ENCODE data around the gene SEC14L3. TPM values are rescaled to one million over a fixed set of nuclear protein-coding genes. Genes with fewer than 3 reads are reported as not detected.
A peak's percentile ranks its signal among the peaks of the same experiment; 100 is the strongest.

The SEC14L3 gene
- total and polyA plus RNA-seq, 2 of the 4 experiments (the other 2 are of a cell fraction) = not detected

- Histone ChIP-seq H2BK5ac (ENCODE audit: low read depth, low read length, poor library complexity, severe bottlenecking) (peak overlapping the region; percentile 69), H2AFZ (replicated peaks; ENCODE audit: low read length, poor library complexity) (peak overlapping the region; percentile 96), H4K20me1 (ENCODE audit: insufficient read depth, low read length) (no peaks in the 10 kb centered on the region), H3K4me1 (ENCODE audit: control insufficient read depth, insufficient read depth, low read length) (peaks cover 24% of the 10 kb centered on the region), H3K9me3 (ENCODE audit: control insufficient read depth, insufficient read depth, low read length) (no peaks in the 10 kb centered on the region), H3K9ac (ENCODE audit: low read depth, low read length) (peak overlapping the region; percentile 94; the same call in 1 of the 2 replicates), H4K91ac (ENCODE audit: insufficient read depth, low read depth, low read length) (peak overlapping the region; percentile 47), H3K14ac (replicated peaks; ENCODE audit: low read depth, low read length) (peak overlapping the region; percentile 77), H3K79me1 (ENCODE audit: low read depth in 1 of 2, low read length in 2 of 2) (peaks cover 17 to 41% of the 10 kb centered on the region in 2 experiments; a peak in 3 of 4 replicates), H2AK5ac (ENCODE audit: low read depth, low read length) (peak overlapping the region; percentile 95), H3K18ac (ENCODE audit: low read depth, low read length) (peak overlapping the region; percentile 12; the same call in 1 of the 2 replicates), H2BK120ac (ENCODE audit: low read depth, low read length) (peak overlapping the region; percentile 46), H3K23ac (ENCODE audit: low read depth, low read length) (peak overlapping the region; percentile 53; the same call in 1 of the 2 replicates), H2AK9ac (replicated peaks; ENCODE audit: low read depth, low read length, poor library complexity) (peak overlapping the region; percentile 100), H3K9me1 (ENCODE audit: insufficient read depth, low read length) (peaks cover 17% of the 10 kb centered on the region), H4K5ac (ENCODE audit: low read depth, low read length) (peak overlapping the region; percentile 59), H2BK15ac (ENCODE audit: low read depth, low read length) (peak overlapping the region; percentile 40; the same call in 1 of the 3 replicates), H3K36me3 (ENCODE audit: control insufficient read depth, insufficient read depth, low read length) (peaks cover 9% of the 10 kb centered on the region), H3K27ac (ENCODE audit: insufficient read depth, low read length) (peak overlapping the region; percentile 13), H3K56ac (ENCODE audit: extremely low read depth, insufficient read depth, low read length) (peak overlapping the region; percentile 59; the same call in 1 of the 2 replicates), H2BK20ac (ENCODE audit: low read depth, low read length) (peak overlapping the region; percentile 72; the same call in 1 of the 2 replicates), H3K4me3 (ENCODE audit: insufficient read depth, low read depth, low read length) (peak overlapping the region; percentile 19; the same call in 1 of the 2 replicates), H4K8ac (ENCODE audit: low read depth in 2 of 2, low read length in 2 of 2) (peak overlapping the region; percentile 41 to 90), H3K27me3 (ENCODE audit: control insufficient read depth, insufficient read depth, low read length) (no peaks in the 10 kb centered on the region), H3K4ac (ENCODE audit: low read depth, low read length) (peak overlapping the region; percentile 83), H3K4me2 (ENCODE audit: low read depth, low read length) (peak overlapping the region; percentile 53)
- DNase-seq = peak; percentile 28
- dilution Hi-C loops (cut with HindIII; ENCODE audit: low sequenced_read_pairs, unreplicated experiment) (no loop called here), intact Hi-C loops (cut with micrococcal nuclease) (no loop called here), in situ Hi-C loops (cut with MboI; ENCODE audit: low sequenced_read_pairs) (no loop called here)
- WGBS, 2 experiments (ENCODE audit: extremely low coverage in 2 of 2, insufficient read length in 1 of 2) = 69% methylated on average over 5 of the region's 20 CpGs; no CpG with 5 or more reads in 1 of the 2 experiments
- no TSS peak for BruUV-seq (replicated peaks)
- ChIA-PET CTCF (interaction anchor here (0.7 to 1.5 kb wide), 5 partner anchors 10 to 60 kb away, joined by 3 to 5 read pairs (median 4); no protein-coding TSS in a partner anchor), POLR2A (ENCODE audit: unreplicated experiment) (interaction anchor here (0.6 kb wide), 1 partner anchor 50 kb away, joined by 5 read pairs; no protein-coding TSS in a partner anchor)
- no peak for ATAC-seq (ENCODE audit: low read depth)
- TF ChIP-seq, protein P1, sequence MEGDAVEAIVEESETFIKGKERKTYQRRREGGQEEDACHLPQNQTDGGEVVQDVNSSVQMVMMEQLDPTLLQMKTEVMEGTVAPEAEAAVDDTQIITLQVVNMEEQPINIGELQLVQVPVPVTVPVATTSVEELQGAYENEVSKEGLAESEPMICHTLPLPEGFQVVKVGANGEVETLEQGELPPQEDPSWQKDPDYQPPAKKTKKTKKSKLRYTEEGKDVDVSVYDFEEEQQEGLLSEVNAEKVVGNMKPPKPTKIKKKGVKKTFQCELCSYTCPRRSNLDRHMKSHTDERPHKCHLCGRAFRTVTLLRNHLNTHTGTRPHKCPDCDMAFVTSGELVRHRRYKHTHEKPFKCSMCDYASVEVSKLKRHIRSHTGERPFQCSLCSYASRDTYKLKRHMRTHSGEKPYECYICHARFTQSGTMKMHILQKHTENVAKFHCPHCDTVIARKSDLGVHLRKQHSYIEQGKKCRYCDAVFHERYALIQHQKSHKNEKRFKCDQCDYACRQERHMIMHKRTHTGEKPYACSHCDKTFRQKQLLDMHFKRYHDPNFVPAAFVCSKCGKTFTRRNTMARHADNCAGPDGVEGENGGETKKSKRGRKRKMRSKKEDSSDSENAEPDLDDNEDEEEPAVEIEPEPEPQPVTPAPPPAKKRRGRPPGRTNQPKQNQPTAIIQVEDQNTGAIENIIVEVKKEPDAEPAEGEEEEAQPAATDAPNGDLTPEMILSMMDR (conservative IDR thresholded peaks at IDR 0.05; ENCODE audit: low read depth, low read length) = no peak
- TF ChIP-seq CHD1 (IDR thresholded peaks at IDR 0.05; ENCODE audit: low read depth, low read length) (no peak), MXI1 (IDR thresholded peaks at IDR 0.05; ENCODE audit: borderline replicate concordance, low read depth, low read length) (no peak), MAFK (IDR thresholded peaks at IDR 0.05; ENCODE audit: low read depth, low read length) (no peak), BHLHE40 (IDR thresholded peaks at IDR 0.05; ENCODE audit: low read depth, low read length) (no peak), NFE2L2 (IDR thresholded peaks at IDR 0.05; ENCODE audit: low read depth, low read length) (no peak), MAZ (IDR thresholded peaks at IDR 0.05; ENCODE audit: borderline replicate concordance, low read depth, low read length) (no peak), FOS (IDR thresholded peaks at IDR 0.05; ENCODE audit: low read depth, low read length) (no peak), SMC3 (IDR thresholded peaks at IDR 0.05; ENCODE audit: low read depth, low read length) (no peak), CEBPB (IDR thresholded peaks at IDR 0.05; ENCODE audit: low read depth, low read length) (no peak), RFX5 (IDR thresholded peaks at IDR 0.05; ENCODE audit: low read depth, low read length) (no peak)
- TF ChIP-seq, protein P2, sequence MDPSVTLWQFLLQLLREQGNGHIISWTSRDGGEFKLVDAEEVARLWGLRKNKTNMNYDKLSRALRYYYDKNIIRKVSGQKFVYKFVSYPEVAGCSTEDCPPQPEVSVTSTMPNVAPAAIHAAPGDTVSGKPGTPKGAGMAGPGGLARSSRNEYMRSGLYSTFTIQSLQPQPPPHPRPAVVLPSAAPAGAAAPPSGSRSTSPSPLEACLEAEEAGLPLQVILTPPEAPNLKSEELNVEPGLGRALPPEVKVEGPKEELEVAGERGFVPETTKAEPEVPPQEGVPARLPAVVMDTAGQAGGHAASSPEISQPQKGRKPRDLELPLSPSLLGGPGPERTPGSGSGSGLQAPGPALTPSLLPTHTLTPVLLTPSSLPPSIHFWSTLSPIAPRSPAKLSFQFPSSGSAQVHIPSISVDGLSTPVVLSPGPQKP (IDR thresholded peaks at IDR 0.05; ENCODE audit: borderline replicate concordance, low read depth, low read length) = no peak
- TF ChIP-seq, protein P3, sequence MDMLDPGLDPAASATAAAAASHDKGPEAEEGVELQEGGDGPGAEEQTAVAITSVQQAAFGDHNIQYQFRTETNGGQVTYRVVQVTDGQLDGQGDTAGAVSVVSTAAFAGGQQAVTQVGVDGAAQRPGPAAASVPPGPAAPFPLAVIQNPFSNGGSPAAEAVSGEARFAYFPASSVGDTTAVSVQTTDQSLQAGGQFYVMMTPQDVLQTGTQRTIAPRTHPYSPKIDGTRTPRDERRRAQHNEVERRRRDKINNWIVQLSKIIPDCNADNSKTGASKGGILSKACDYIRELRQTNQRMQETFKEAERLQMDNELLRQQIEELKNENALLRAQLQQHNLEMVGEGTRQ (IDR thresholded peaks at IDR 0.05; ENCODE audit: low read depth, low read length) = no peak
Measured at GRCh38 chr22:30424534-30425326, 47.1 kb downstream of the SEC14L3 start.
